Upper lobe of right lung (tissue), 1 donor: ENCODE results near the gene DIPK1C. TPM values are rescaled to one million over a fixed set of nuclear protein-coding genes. Genes with fewer than 3 reads are reported as not detected.

Source experiments
- ATAC-seq: fragments of 200-7000 bp; cut with Tn5 transposase; one replicate; pipeline ENCODE4 v1.9.1; 2020; ENCODE audit warnings: mild to moderate bottlenecking, moderate library complexity
- DNase-seq: peaks from one replicate; pipeline ENCODE4 v3.0.0-alpha.2; 2020
- H3K27ac ChIP-seq: fragments of 200-600 bp; one replicate; pipeline ENCODE4 v1.8.0; 2022
- H3K27me3 ChIP-seq: fragments of 200-600 bp; one replicate; pipeline ENCODE4 v1.8.0; 2022; ENCODE audit warnings: mild to moderate bottlenecking
- H3K36me3 ChIP-seq: fragments of 200-600 bp; one replicate; pipeline ENCODE4 v1.8.0; 2022
- H3K4me1 ChIP-seq: fragments of 200-600 bp; one replicate; pipeline ENCODE4 v1.8.0; 2022
- H3K4me3 ChIP-seq: fragments of 200-600 bp; one replicate; pipeline ENCODE4 v1.8.0; 2022; ENCODE audit warnings: mild to moderate bottlenecking
- H3K9me3 ChIP-seq: fragments of 200-600 bp; one replicate; pipeline ENCODE4 v1.8.0; 2022
- CTCF ChIP-seq: fragments of 200-600 bp; IDR thresholded peaks from one replicate; pipeline ENCODE4 v1.8.0; 2022; ENCODE audit warnings: antibody characterized with exemption
- intact Hi-C: fragments of 100-400 bp; cut with DNase I; formaldehyde crosslinking; loops from one replicate; pipeline ENCODE4 v1.11.0; 2022
- total RNA-seq: library from RNA; stranded (reverse); fragmentation: NEBNext Ultra II Directional; extraction: Animal tissue kit (Norgen Biotek cat#: 25700); gene quantifications from one replicate; pipeline ENCODE4 v1.2.1, GENCODE V29; 2021
- donor health status: DM: no; HTN: yes; CAD: no; lungs with severe emphysema.

The DIPK1C gene
- total RNA-seq, 1 donor from 2014 or later: not detected

GRCh38 chr18:74388227-74388626 lies 68.9 kb downstream of the DIPK1C start:
- Histone ChIP-seq H3K9me3 (no peaks in the 10 kb centered on the region), H3K36me3 (no peaks in the 10 kb centered on the region), H3K4me1 (no peaks in the 10 kb centered on the region), H3K4me3 (no peak overlapping the region), H3K27me3 (no peaks in the 10 kb centered on the region), H3K27ac (no peak overlapping the region)
- ATAC-seq: no peak
- intact Hi-C loops: no loop called here
- TF ChIP-seq CTCF: no peak
- DNase-seq: no peak

DNA sequence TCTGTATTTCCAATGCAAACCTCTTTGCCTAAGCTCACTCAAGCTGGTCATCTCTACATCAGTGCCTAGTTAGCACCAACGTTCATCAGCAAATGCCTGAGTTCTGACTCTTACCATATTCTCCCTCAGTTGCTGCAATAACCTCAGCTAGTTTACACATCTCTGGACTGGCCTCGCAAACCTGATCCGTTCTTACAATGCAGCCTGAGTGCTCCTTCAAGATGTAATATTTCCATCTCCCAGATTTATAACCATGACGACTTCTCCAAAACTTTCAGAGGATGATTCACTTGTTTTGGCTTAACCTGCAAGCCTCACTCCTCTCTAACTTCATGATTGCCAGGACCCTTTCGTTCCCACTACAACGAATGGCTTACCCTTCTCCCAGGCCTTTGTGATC lies 69.7 kb downstream of the DIPK1C start:
- no peak for DNase-seq
- H3K9me3 ChIP-seq: no peaks in the 10 kb centered on the region

More for the DNA sequence above, 69.7 kb downstream of the DIPK1C start:
- Histone ChIP-seq H3K4me1 (no peaks in the 10 kb centered on the region), H3K36me3 (no peaks in the 10 kb centered on the region), H3K27me3 (no peaks in the 10 kb centered on the region), H3K27ac (no peak overlapping the region), H3K4me3 (no peak overlapping the region)
- no peak for ATAC-seq
- intact Hi-C loops: no loop called here
- TF ChIP-seq CTCF: no peak

Other genes with a start within 250 kb of the DIPK1C start
- 399 TPM for gene CYB5A, start 165.3 kb downstream of the DIPK1C start, total RNA-seq
- gene C18orf63, start 141.5 kb downstream of the DIPK1C start, total RNA-seq: 0.17 TPM
- 213 TPM for gene CNDP2, start 39.1 kb upstream of the DIPK1C start, total RNA-seq
- not detected for gene CNDP1, start 77.2 kb upstream of the DIPK1C start, total RNA-seq
- 18.4 TPM for gene ZNF407, start 140.6 kb upstream of the DIPK1C start, total RNA-seq